ENCODE data around the gene HOXB4.
"Not testable (repeated sequence)": the region's sequence is repeated elsewhere in the genome, so short reads cannot be mapped to it uniquely, and the experiment has no call there.

The HOXB4 gene

GRCh38 chr17:48540213-48540612 lies 37.9 kb downstream of the HOXB4 start:
- Histone ChIP-seq H3K4me3 (replicated peaks; ENCODE audit: low read depth, low read length) (no peak overlapping the region), H3K27me3 (replicated peaks; ENCODE audit: control insufficient read depth, insufficient read depth, low read length) (no peaks in the 10 kb centered on the region)
- TF ChIP-seq CTCF (IDR thresholded peaks at IDR 0.05; ENCODE audit: insufficient read depth, low read length, poor library complexity, severe bottlenecking): no peak

GRCh38 chr17:48539177-48539576 lies 39.0 kb downstream of the HOXB4 start:
- DNase-seq (ENCODE audit: extremely low read depth, insufficient read length): no peak
- no peaks in the 10 kb centered on the region for H3K27me3 ChIP-seq (replicated peaks; ENCODE audit: control insufficient read depth, insufficient read depth, low read length)
- no peak for TF ChIP-seq CTCF (IDR thresholded peaks at IDR 0.05; ENCODE audit: insufficient read depth, low read length, poor library complexity, severe bottlenecking)

More at GRCh38 chr17:48540213-48540612, 37.9 kb downstream of the HOXB4 start:
- DNase-seq (ENCODE audit: extremely low read depth, insufficient read length): no peak
- H3K36me3 ChIP-seq (ENCODE audit: control insufficient read depth, insufficient read depth, low read length): no peaks in the 10 kb centered on the region

GRCh38 chr17:48537316-48537715 lies 40.8 kb downstream of the HOXB4 start:
- no peak for TF ChIP-seq CTCF (IDR thresholded peaks at IDR 0.05; ENCODE audit: insufficient read depth, low read length, poor library complexity, severe bottlenecking)

More at GRCh38 chr17:48539177-48539576, 39.0 kb downstream of the HOXB4 start:
- H3K36me3 ChIP-seq (ENCODE audit: control insufficient read depth, insufficient read depth, low read length): no peaks in the 10 kb centered on the region
- H3K4me3 ChIP-seq (replicated peaks; ENCODE audit: low read depth, low read length): no peak overlapping the region

GRCh38 chr17:48535793-48536559 lies 42.2 kb downstream of the HOXB4 start:
- not testable (repeated sequence) for H3K36me3 ChIP-seq (ENCODE audit: control insufficient read depth, insufficient read depth, low read length); DNase-seq (ENCODE audit: extremely low read depth, insufficient read length); H3K4me3 ChIP-seq (replicated peaks; ENCODE audit: low read depth, low read length); H3K27me3 ChIP-seq (replicated peaks; ENCODE audit: control insufficient read depth, insufficient read depth, low read length)

More at GRCh38 chr17:48537316-48537715, 40.8 kb downstream of the HOXB4 start:
- no peak for DNase-seq (ENCODE audit: extremely low read depth, insufficient read length)
- no peaks in the 10 kb centered on the region for H3K36me3 ChIP-seq (ENCODE audit: control insufficient read depth, insufficient read depth, low read length)
- no peak overlapping the region for H3K4me3 ChIP-seq (replicated peaks; ENCODE audit: low read depth, low read length)
- H3K27me3 ChIP-seq (replicated peaks; ENCODE audit: control insufficient read depth, insufficient read depth, low read length): no peaks in the 10 kb centered on the region

- Histone ChIP-seq H3K27me3 (replicated peaks; ENCODE audit: control insufficient read depth, insufficient read depth, low read length) (no peaks in the 10 kb centered on the region), H3K4me3 (replicated peaks; ENCODE audit: low read depth, low read length) (no peak overlapping the region), H3K36me3 (ENCODE audit: control insufficient read depth, insufficient read depth, low read length) (no peaks in the 10 kb centered on the region)
- DNase-seq (ENCODE audit: extremely low read depth, insufficient read length): no peak
- no peak for TF ChIP-seq CTCF (IDR thresholded peaks at IDR 0.05; ENCODE audit: insufficient read depth, low read length, poor library complexity, severe bottlenecking)
Observed at GRCh38 chr17:48532261-48532660, 45.9 kb downstream of the HOXB4 start.

- Histone ChIP-seq H3K27me3 (replicated peaks; ENCODE audit: control insufficient read depth, insufficient read depth, low read length) (no peaks in the 10 kb centered on the region; the same call in 1 of the 2 replicates), H3K4me3 (replicated peaks; ENCODE audit: low read depth, low read length) (no peak within 1 kb of the TSS), H3K36me3 (ENCODE audit: control insufficient read depth, insufficient read depth, low read length) (no peaks in the 10 kb centered on the region)
- DNase-seq (ENCODE audit: extremely low read depth, insufficient read length): no peak
- no peak for TF ChIP-seq CTCF (IDR thresholded peaks at IDR 0.05; ENCODE audit: insufficient read depth, low read length, poor library complexity, severe bottlenecking)
Observed at GRCh38 chr17:48530887-48531272, 47.3 kb downstream of the HOXB4 start, which contains the start of gene HOXB1. Gene HOXB1, minus strand, starts transcription at chr17:48531011. Its CDS starts 107 bp downstream, at chr17:48530904.
